Spleen (tissue), 3 donors: ENCODE results near the gene CDH26.

Experiments used
- POLR2A ChIP-seq, 3 donors: fragments of 450-650 bp; IDR thresholded peaks; one replicate each; pipeline ENCODE4 v1.5.1; 2017; ENCODE audit warnings: antibody characterized with exemption in 3 of 3, mild to moderate bottlenecking in 1 of 3
- POLR2AphosphoS5 ChIP-seq, 3 donors: sonication (generic); formaldehyde crosslinking; IDR thresholded peaks; one replicate each; pipeline ENCODE4 v1.5.1; 2017; ENCODE audit warnings: antibody characterized with exemption in 3 of 3

DNA sequence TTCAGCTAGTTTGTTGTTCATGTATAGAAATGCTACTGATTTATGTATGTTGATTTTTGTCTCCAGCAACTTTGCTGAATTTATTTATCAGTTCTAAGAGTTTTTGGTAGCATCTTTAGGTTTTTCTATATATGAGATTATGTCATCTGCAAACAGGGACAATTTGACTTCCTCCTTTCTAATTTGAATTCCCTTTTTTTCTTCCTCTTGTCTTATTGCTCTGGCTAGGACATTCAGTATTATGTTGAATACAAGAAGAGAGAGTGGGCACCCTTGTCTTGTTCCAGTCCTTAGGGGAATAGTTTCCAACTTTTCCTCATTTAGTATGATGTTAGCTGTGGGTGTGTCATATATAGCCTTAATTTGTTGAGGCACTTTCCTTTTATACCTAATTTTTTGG, 58.2 kb downstream of the CDH26 start:
- TF ChIP-seq POLR2A (IDR thresholded peaks at IDR 0.05) (no peak), POLR2AphosphoS5 (IDR thresholded peaks at IDR 0.05) (no peak)
